ENCODE data around the gene SOX5. TPM values are rescaled to one million over a fixed set of nuclear protein-coding genes. Genes with fewer than 3 reads are reported as not detected.
"Not testable (repeated sequence)": the region's sequence is repeated elsewhere in the genome, so short reads cannot be mapped to it uniquely, and the experiment has no call there.

The SOX5 gene
- total RNA-seq, 2 experiments from 2014 or later = 0.88 to 1.1 TPM

GRCh38 chr12:23744696-23745095 lies 204.8 kb downstream of the SOX5 start:
- no peak for ATAC-seq
- Mint-ChIP-seq H3K27me3 (no peaks in the 10 kb centered on the region), H3K27ac (no peak overlapping the region), H3K9me3 (ENCODE audit: low read depth) (peaks cover 2% of the 10 kb centered on the region), H3K4me3 (no peak overlapping the region), H3K4me1 (no peaks in the 10 kb centered on the region), H3K36me3 (ENCODE audit: low read depth) (no peaks in the 10 kb centered on the region)
- POLR2A ChIA-PET = no interaction called here
- CTCF ChIA-PET = no interaction called here
- intact Hi-C loops (cut with DNase I, micrococcal nuclease) = no loop called here
- no peak for DNase-seq

- peaks cover 2% of the 10 kb centered on the region for H3K9me3 Mint-ChIP-seq (ENCODE audit: low read depth)
- H3K27me3 Mint-ChIP-seq = no peaks in the 10 kb centered on the region
- ChIA-PET CTCF (no interaction called here), POLR2A (no interaction called here)
- DNase-seq = no peak
- H3K4me1 Mint-ChIP-seq = no peaks in the 10 kb centered on the region
- intact Hi-C loops (cut with DNase I, micrococcal nuclease) = no loop called here
- H3K36me3 Mint-ChIP-seq (ENCODE audit: low read depth) = no peaks in the 10 kb centered on the region
- H3K27ac Mint-ChIP-seq = no peak overlapping the region
- ATAC-seq = no peak
- no peak overlapping the region for H3K4me3 Mint-ChIP-seq
Measured at GRCh38 chr12:23742574-23742973, 206.9 kb downstream of the SOX5 start.

- POLR2A ChIA-PET = no interaction called here
- Mint-ChIP-seq H3K9me3 (ENCODE audit: low read depth) (no peaks in the 10 kb centered on the region), H3K27ac (no peak overlapping the region), H3K4me1 (no peaks in the 10 kb centered on the region), H3K4me3 (no peak overlapping the region), H3K27me3 (no peaks in the 10 kb centered on the region), H3K36me3 (ENCODE audit: low read depth) (no peaks in the 10 kb centered on the region)
- DNase-seq (no peak), ATAC-seq (no peak)
- intact Hi-C loops (cut with DNase I, micrococcal nuclease) = no loop called here
- CTCF ChIA-PET = no interaction called here
Measured at GRCh38 chr12:23731493-23731892, 218.0 kb downstream of the SOX5 start.

- Mint-ChIP-seq H3K9me3 (ENCODE audit: low read depth) (no peaks in the 10 kb centered on the region), H3K36me3 (ENCODE audit: low read depth) (no peaks in the 10 kb centered on the region), H3K27ac (no peak overlapping the region), H3K4me3 (no peak overlapping the region), H3K4me1 (no peaks in the 10 kb centered on the region), H3K27me3 (no peaks in the 10 kb centered on the region)
- DNase-seq = no peak
- ATAC-seq = no peak
- ChIA-PET CTCF (interaction anchor here (1.0 kb wide), 1 partner anchor 14 kb away, joined by 4 read pairs; no protein-coding TSS in a partner anchor), POLR2A (no interaction called here)
- intact Hi-C loops (cut with DNase I, micrococcal nuclease) = no loop called here
Measured at GRCh38 chr12:23731035-23731434, 218.4 kb downstream of the SOX5 start.

GRCh38 chr12:23729359-23729758 lies 220.1 kb downstream of the SOX5 start:
- no peak for ATAC-seq
- no peaks in the 10 kb centered on the region for H3K4me1 Mint-ChIP-seq
- ChIA-PET POLR2A (no interaction called here), CTCF (interaction anchor here (0.7 kb wide), 1 partner anchor 506 kb away, joined by 3 read pairs; no protein-coding TSS in a partner anchor)
- no peaks in the 10 kb centered on the region for H3K9me3 Mint-ChIP-seq (ENCODE audit: low read depth)
- DNase-seq = no peak
- H3K27me3 Mint-ChIP-seq = no peaks in the 10 kb centered on the region
- H3K36me3 Mint-ChIP-seq (ENCODE audit: low read depth) = no peaks in the 10 kb centered on the region
- H3K4me3 Mint-ChIP-seq = no peak overlapping the region
- no peak overlapping the region for H3K27ac Mint-ChIP-seq
- intact Hi-C loops (cut with DNase I, micrococcal nuclease) = no loop called here

GRCh38 chr12:23726646-23727045 lies 222.8 kb downstream of the SOX5 start:
- POLR2A ChIA-PET = no interaction called here
- no peak overlapping the region for H3K4me3 Mint-ChIP-seq
- intact Hi-C loops (cut with DNase I, micrococcal nuclease) = no loop called here
- CTCF ChIA-PET = interaction anchor here (1.5 kb wide), 1 partner anchor 11 kb away, joined by 3 read pairs; no protein-coding TSS in a partner anchor
- no peak overlapping the region for H3K27ac Mint-ChIP-seq
- peaks cover 2% of the 10 kb centered on the region for H3K27me3 Mint-ChIP-seq
- DNase-seq (no peak), ATAC-seq (no peak)
- no peaks in the 10 kb centered on the region for H3K4me1 Mint-ChIP-seq
- H3K9me3 Mint-ChIP-seq (ENCODE audit: low read depth) = peaks cover 2% of the 10 kb centered on the region
- no peaks in the 10 kb centered on the region for H3K36me3 Mint-ChIP-seq (ENCODE audit: low read depth)

GRCh38 chr12:23722655-23723054 lies 226.8 kb downstream of the SOX5 start:
- Mint-ChIP-seq H3K27ac (no peak overlapping the region), H3K36me3 (ENCODE audit: low read depth) (no peaks in the 10 kb centered on the region), H3K9me3 (ENCODE audit: low read depth) (peaks cover 2% of the 10 kb centered on the region), H3K27me3 (peaks cover 2% of the 10 kb centered on the region), H3K4me1 (no peaks in the 10 kb centered on the region), H3K4me3 (no peak overlapping the region)
- intact Hi-C loops (cut with DNase I, micrococcal nuclease) = no loop called here
- ChIA-PET CTCF (no interaction called here), POLR2A (no interaction called here)
- DNase-seq = no peak
- no peak for ATAC-seq

- ChIA-PET CTCF (no interaction called here), POLR2A (no interaction called here)
- peaks cover 2% of the 10 kb centered on the region for H3K9me3 Mint-ChIP-seq (ENCODE audit: low read depth)
- no peaks in the 10 kb centered on the region for H3K36me3 Mint-ChIP-seq (ENCODE audit: low read depth)
- ATAC-seq (no peak), DNase-seq (no peak)
- peaks cover 2% of the 10 kb centered on the region for H3K27me3 Mint-ChIP-seq
- H3K4me3 Mint-ChIP-seq = no peak overlapping the region
- no peaks in the 10 kb centered on the region for H3K4me1 Mint-ChIP-seq
- intact Hi-C loops (cut with DNase I, micrococcal nuclease) = no loop called here
- H3K27ac Mint-ChIP-seq = no peak overlapping the region
Measured at GRCh38 chr12:23721268-23721667, 228.2 kb downstream of the SOX5 start.

GRCh38 chr12:23719493-23719892 lies 230.0 kb downstream of the SOX5 start:
- Mint-ChIP-seq H3K9me3 (ENCODE audit: low read depth) (peaks cover 2% of the 10 kb centered on the region), H3K27ac (no peak overlapping the region), H3K36me3 (ENCODE audit: low read depth) (no peaks in the 10 kb centered on the region), H3K27me3 (peaks cover 2% of the 10 kb centered on the region), H3K4me3 (no peak overlapping the region), H3K4me1 (no peaks in the 10 kb centered on the region)
- CTCF ChIA-PET = no interaction called here
- intact Hi-C loops (cut with DNase I, micrococcal nuclease) = no loop called here
- DNase-seq (no peak), ATAC-seq (no peak)
- POLR2A ChIA-PET = no interaction called here

GRCh38 chr12:23710361-23710760 lies 239.1 kb downstream of the SOX5 start:
- DNase-seq; CTCF ChIA-PET; ATAC-seq; H3K27ac Mint-ChIP-seq; intact Hi-C loops (cut with DNase I, micrococcal nuclease); H3K9me3 Mint-ChIP-seq (ENCODE audit: low read depth); H3K36me3 Mint-ChIP-seq (ENCODE audit: low read depth); H3K4me3 Mint-ChIP-seq; POLR2A ChIA-PET; H3K4me1 Mint-ChIP-seq; H3K27me3 Mint-ChIP-seq: not testable (repeated sequence)

GRCh38 chr12:23708185-23708837 lies 241.2 kb downstream of the SOX5 start:
- ChIA-PET CTCF (interaction anchor here (0.6 kb wide), 1 partner anchor 641 kb away, joined by 3 read pairs; no protein-coding TSS in a partner anchor), POLR2A (no interaction called here)
- Mint-ChIP-seq H3K9me3 (ENCODE audit: low read depth) (peaks cover 1% of the 10 kb centered on the region), H3K4me3 (no peak overlapping the region), H3K36me3 (ENCODE audit: low read depth) (no peaks in the 10 kb centered on the region), H3K27me3 (no peaks in the 10 kb centered on the region), H3K4me1 (no peaks in the 10 kb centered on the region), H3K27ac (no peak overlapping the region)
- no peak for ATAC-seq
- intact Hi-C loops (cut with DNase I, micrococcal nuclease) = no loop called here
- no peak for DNase-seq

GRCh38 chr12:23707270-23707669 lies 242.2 kb downstream of the SOX5 start:
- Mint-ChIP-seq H3K4me3 (no peak overlapping the region), H3K27ac (no peak overlapping the region), H3K9me3 (ENCODE audit: low read depth) (peaks cover 1% of the 10 kb centered on the region), H3K27me3 (no peaks in the 10 kb centered on the region), H3K36me3 (ENCODE audit: low read depth) (no peaks in the 10 kb centered on the region), H3K4me1 (no peaks in the 10 kb centered on the region)
- CTCF ChIA-PET = no interaction called here
- DNase-seq (no peak), ATAC-seq (no peak)
- intact Hi-C loops (cut with DNase I, micrococcal nuclease) = no loop called here
- POLR2A ChIA-PET = no interaction called here

Data from activated CD4-positive, alpha-beta T cell treated with anti-CD3 and anti-CD28 coated beads for 36 hours (primary cell).